H9 (cell line): ENCODE measurements around the gene ZGLP1. TPM values are rescaled to one million over a fixed set of nuclear protein-coding genes. Genes with fewer than 3 reads are reported as not detected.

Experiments
- DNase-seq: peaks from one replicate; pipeline ENCODE4 v3.0.0-alpha.2; 2017
- H2AFZ ChIP-seq: one replicate; pipeline ENCODE4 v1.6.1; 2013; ENCODE audit warnings: mild to moderate bottlenecking, low read length, control low read depth, moderate library complexity
- H2AK5ac ChIP-seq: 2 replicates; pipeline ENCODE4 v1.6.1; 2013; ENCODE audit warnings: low read length, control low read depth, mixed read lengths; ENCODE audit not compliant: insufficient read length
- H2BK120ac ChIP-seq: one replicate; pipeline ENCODE4 v1.6.1; 2013; ENCODE audit warnings: low read depth, mild to moderate bottlenecking, low read length, control low read depth, inconsistent platforms; ENCODE audit not compliant: poor library complexity, severe bottlenecking
- H2BK12ac ChIP-seq: 2 replicates; pipeline ENCODE4 v1.6.1; 2013; ENCODE audit warnings: low read length, control low read depth, mixed read lengths, low read depth; ENCODE audit not compliant: insufficient read length
- H2BK15ac ChIP-seq: 2 replicates; pipeline ENCODE4 v1.6.1; 2013; ENCODE audit warnings: low read depth, low read length, control low read depth
- H2BK20ac ChIP-seq: one replicate; pipeline ENCODE4 v1.6.1; 2013; ENCODE audit warnings: low read depth, mild to moderate bottlenecking, low read length, control low read depth, inconsistent platforms; ENCODE audit not compliant: poor library complexity, severe bottlenecking
- H2BK5ac ChIP-seq: 2 replicates; pipeline ENCODE4 v1.6.1; 2013; ENCODE audit warnings: low read length, control low read depth, mixed read lengths; ENCODE audit not compliant: insufficient read length
- H3K14ac ChIP-seq: 2 replicates; pipeline ENCODE4 v1.6.1; 2013; ENCODE audit warnings: low read length, control low read depth; ENCODE audit not compliant: insufficient read depth
- H3K18ac ChIP-seq: 2 replicates; pipeline ENCODE4 v1.6.1; 2013; ENCODE audit warnings: low read depth, mild to moderate bottlenecking, mixed read lengths, low read length, control low read depth; ENCODE audit not compliant: insufficient read length
- H3K23ac ChIP-seq: 2 replicates; pipeline ENCODE4 v1.6.1; 2013; ENCODE audit warnings: low read length, control low read depth, mixed read lengths, low read depth; ENCODE audit not compliant: insufficient read length
- H3K23me2 ChIP-seq: 2 replicates; pipeline ENCODE4 v1.6.1; 2013; ENCODE audit warnings: low read depth, mild to moderate bottlenecking, mixed read lengths, low read length, control low read depth; ENCODE audit not compliant: insufficient read length, poor library complexity, severe bottlenecking
- H3K27ac ChIP-seq: 2 replicates; pipeline ENCODE4 v1.5.1; 2013; ENCODE audit warnings: low read length, control low read depth, mixed read lengths, low read depth; ENCODE audit not compliant: insufficient read length
- H3K27me3 ChIP-seq: 2 replicates; pipeline ENCODE4 v1.6.1; 2013; ENCODE audit warnings: low read length, control low read depth, inconsistent platforms; ENCODE audit not compliant: insufficient read depth
- H3K4ac ChIP-seq: 2 replicates; pipeline ENCODE4 v1.6.1; 2013; ENCODE audit warnings: low read depth, mild to moderate bottlenecking, control low read depth, inconsistent platforms, low read length, moderate library complexity
- H3K4me1 ChIP-seq: 2 replicates; pipeline ENCODE4 v1.6.1; 2013; ENCODE audit warnings: low read length, control low read depth, inconsistent platforms; ENCODE audit not compliant: insufficient read depth
- H3K4me2 ChIP-seq: 2 replicates; pipeline ENCODE4 v1.6.1; 2013; ENCODE audit warnings: low read length, control low read depth, mixed read lengths; ENCODE audit not compliant: insufficient read length, insufficient read depth
- H3K56ac ChIP-seq: 2 replicates; pipeline ENCODE4 v1.6.1; 2013; ENCODE audit warnings: low read depth, mild to moderate bottlenecking, mixed read lengths, low read length, control low read depth; ENCODE audit not compliant: insufficient read length
- H3K79me1 ChIP-seq: 2 replicates; pipeline ENCODE4 v1.6.1; 2013; ENCODE audit warnings: low read depth, mild to moderate bottlenecking, moderate library complexity, low read length, control low read depth, inconsistent platforms; ENCODE audit not compliant: insufficient read depth, poor library complexity, severe bottlenecking
- H3K79me2 ChIP-seq: 2 replicates; pipeline ENCODE4 v1.6.1; 2013; ENCODE audit warnings: low read length, control low read depth, inconsistent platforms; ENCODE audit not compliant: insufficient read depth
- H3K9ac ChIP-seq: 2 replicates; pipeline ENCODE4 v1.6.1; 2013; ENCODE audit warnings: low read length, control low read depth, mixed read lengths; ENCODE audit not compliant: insufficient read length; ENCODE audit errors: extremely low read depth
- H3K9me3 ChIP-seq: one replicate; pipeline ENCODE4 v1.6.1; 2013; ENCODE audit warnings: low read depth, low read length, inconsistent platforms; ENCODE audit not compliant: control insufficient read depth
- H3T11ph ChIP-seq: one replicate; pipeline ENCODE4 v1.6.1; 2013; ENCODE audit warnings: mild to moderate bottlenecking, low read length, control low read depth, inconsistent platforms
- H4K20me1 ChIP-seq: one replicate; pipeline ENCODE4 v1.6.1; 2013; ENCODE audit not compliant: control insufficient read depth, insufficient read length, insufficient read depth
- H4K5ac ChIP-seq: 2 replicates; pipeline ENCODE4 v1.6.1; 2013; ENCODE audit warnings: low read depth, mild to moderate bottlenecking, mixed read lengths, low read length, control low read depth; ENCODE audit not compliant: insufficient read length
- H4K8ac ChIP-seq: replicated peaks from 2 replicates; pipeline ENCODE4 v1.6.1; 2013; ENCODE audit warnings: low read length, control low read depth, mixed read lengths, low read depth; ENCODE audit not compliant: insufficient read length
- H4K91ac ChIP-seq: 2 replicates; pipeline ENCODE4 v1.6.1; 2013; ENCODE audit warnings: low read depth, mild to moderate bottlenecking, moderate library complexity, mixed read lengths, low read length, control low read depth; ENCODE audit not compliant: insufficient read length
- H3K27ac Mint-ChIP-seq, 3 experiments: 2 replicates in 2 of 3; 3 replicates in 1 of 3; pipeline ENCODE4 v1.8.0; 2020 to 2021; ENCODE audit warnings: mixed read lengths in 3 of 3, mild to moderate bottlenecking in 1 of 3, moderate library complexity in 1 of 3
- H3K27me3 Mint-ChIP-seq: 2 replicates; pipeline ENCODE4 v1.8.0; 2021; ENCODE audit warnings: low read depth, mild to moderate bottlenecking, moderate library complexity, mixed read lengths
- H3K36me3 Mint-ChIP-seq, 3 experiments: 2 replicates in 2 of 3; 3 replicates in 1 of 3; pipeline ENCODE4 v1.8.0; 2020 to 2021; ENCODE audit warnings: low read depth in 3 of 3, mixed read lengths in 3 of 3; ENCODE audit not compliant: insufficient read depth in 1 of 3
- H3K4me1 Mint-ChIP-seq, 2 experiments: 2 replicates each; pipeline ENCODE4 v1.8.0; 2020; ENCODE audit warnings: mixed read lengths in 2 of 2
- H3K4me3 Mint-ChIP-seq, 2 experiments: 2 replicates in 1 of 2; 3 replicates in 1 of 2; pipeline ENCODE4 v1.8.0; 2020 to 2021; ENCODE audit warnings: mild to moderate bottlenecking in 2 of 2, mixed read lengths in 2 of 2, moderate library complexity in 1 of 2
- H3K9me3 Mint-ChIP-seq, 2 experiments: 2 replicates in 1 of 2; 3 replicates in 1 of 2; pipeline ENCODE4 v1.8.0; 2020; ENCODE audit warnings: mild to moderate bottlenecking in 2 of 2, mixed read lengths in 2 of 2, moderate library complexity in 1 of 2
- CTCF ChIP-seq: fragments of 200-600 bp; sonication (generic); conservative IDR thresholded peaks from 3 replicates; pipeline ENCODE4 v1.8.0; 2021; ENCODE audit warnings: antibody characterized with exemption, mild to moderate bottlenecking
- WGBS: extraction: QIAGEN DNeasy Blood & Tissue Kit; methylation state at CpG from one replicate; pipeline ENCODE4 v1.1.7; 2013; ENCODE audit warnings: missing lambda C conversion rate, low lambda C conversion rate, mixed read lengths; ENCODE audit not compliant: insufficient read length; ENCODE audit errors: extremely low coverage; 5-methylcytosine and 5-hydroxymethylcytosine counted together
- total RNA-seq: library from RNA; stranded (reverse); gene quantifications from 2 replicates; pipeline ENCODE4 v1.2.1, GENCODE V29; 2021

ZGLP1 gene
- total RNA-seq, 1 experiment from 2014 or later = 6.9 TPM

GRCh38 chr19:10294368-10294697 is 15.3 kb downstream of the ZGLP1 start:
- no peak overlapping the region for H3K27ac Mint-ChIP-seq
- no peak overlapping the region for H3T11ph ChIP-seq
- H3K56ac ChIP-seq = no peak overlapping the region
- peak; percentile 74 for DNase-seq
- no peak overlapping the region for H3K9ac ChIP-seq
- H2BK20ac ChIP-seq = no peak overlapping the region
- no peak overlapping the region for H3K4ac ChIP-seq
- H3K4me2 ChIP-seq = peak overlapping the region; percentile 3
- peak overlapping the region in 1 of 2 experiments; percentile 59; a peak in 2 of 5 replicates for H3K4me3 Mint-ChIP-seq
- H4K8ac ChIP-seq = no peak overlapping the region
- no peaks in the 10 kb centered on the region for H3K79me1 ChIP-seq
- H2BK12ac ChIP-seq = no peak overlapping the region
- no peak overlapping the region for H3K27ac ChIP-seq
- H2BK120ac ChIP-seq = no peak overlapping the region
- peaks cover 96% of the 10 kb centered on the region for H3K27me3 Mint-ChIP-seq
- H3K9me3 ChIP-seq = no peaks in the 10 kb centered on the region
- H3K4me1 Mint-ChIP-seq = peaks cover 12 to 37% of the 10 kb centered on the region in 2 experiments
- no peaks in the 10 kb centered on the region for H4K20me1 ChIP-seq
- H4K91ac ChIP-seq = no peak overlapping the region
- H3K79me2 ChIP-seq = no peaks in the 10 kb centered on the region
- no peak overlapping the region for H3K23ac ChIP-seq
- no peaks in the 10 kb centered on the region; the same call in 1 of the 2 replicates for H3K4me1 ChIP-seq
- H2BK15ac ChIP-seq = no peak overlapping the region
- H3K36me3 Mint-ChIP-seq = no peaks in the 10 kb centered on the region; a peak in 3 of 7 replicates
- TF ChIP-seq CTCF = peak; percentile 59
- no peak overlapping the region for H2AFZ ChIP-seq
- H3K27me3 ChIP-seq = peaks cover 58% of the 10 kb centered on the region
- H2BK5ac ChIP-seq = no peak overlapping the region
- no peak overlapping the region for H3K18ac ChIP-seq
- peaks cover 0 to 2% of the 10 kb centered on the region in 2 experiments; a peak in 2 of 5 replicates for H3K9me3 Mint-ChIP-seq
- no peak overlapping the region; the same call in 1 of the 2 replicates for H3K14ac ChIP-seq
- H4K5ac ChIP-seq = no peak overlapping the region
- peaks cover 33% of the 10 kb centered on the region for H3K23me2 ChIP-seq
- H2AK5ac ChIP-seq = no peak overlapping the region
- WGBS = no CpG with 5 or more reads among the region's 25 CpGs
